ENCODE data around the gene TMEM106C. TPM values are rescaled to one million over a fixed set of nuclear protein-coding genes. Genes with fewer than 3 reads are reported as not detected.
A peak's percentile ranks its signal among the peaks of the same experiment; 100 is the strongest.
"Not testable (repeated sequence)": the region's sequence is repeated elsewhere in the genome, so short reads cannot be mapped to it uniquely, and the experiment has no call there.

Gene TMEM106C
- total and polyA plus RNA-seq, 7 experiments from 2014 or later: 20.7 to 120 (median 34.7) TPM

GRCh38 chr12:47954467-47955045 lies 8.8 kb upstream of the TMEM106C start:
- CTCF ChIA-PET: interaction anchor here (1.0 kb wide), 1 partner anchor 212 kb away, joined by 3 read pairs; no protein-coding TSS in a partner anchor
- DNase-seq: no peak
- H3K4me1 ChIP-seq (ENCODE audit: control insufficient read depth in 2 of 2, insufficient read depth in 2 of 2, low read length in 2 of 2): no peaks in the 10 kb centered on the region
- H3K4me3 ChIP-seq (ENCODE audit: low read length): no peak overlapping the region
- peaks cover 0 to 11% (median 0%) of the 10 kb centered on the region in 7 donors for H3K4me1 Mint-ChIP-seq
- peaks cover 0 to 7% (median 0%) of the 10 kb centered on the region in 5 donors for H3K36me3 Mint-ChIP-seq
- no peak overlapping the region for H3K27ac ChIP-seq (ENCODE audit: low read depth, low read length)
- no peaks in the 10 kb centered on the region for H3K36me3 ChIP-seq (ENCODE audit: control insufficient read depth in 2 of 3, insufficient read depth in 3 of 3, low read length in 3 of 3)
- H3K27ac Mint-ChIP-seq: no peak overlapping the region
- H3K27me3 Mint-ChIP-seq: peaks cover 0 to 33% (median 4%) of the 10 kb centered on the region in 5 donors
- intact Hi-C loops (cut with micrococcal nuclease): no loop called here
- no peaks in the 10 kb centered on the region for H3K9me3 ChIP-seq (ENCODE audit: control insufficient read depth in 2 of 3, low read length in 3 of 3)
- peaks cover 0 to 13% (median 0%) of the 10 kb centered on the region in 11 donors for H3K9me3 Mint-ChIP-seq
- H3K4me3 Mint-ChIP-seq: no peak overlapping the region
- POLR2A ChIA-PET: no interaction called here
- no peaks in the 10 kb centered on the region for H3K27me3 ChIP-seq (ENCODE audit: control insufficient read depth in 2 of 2, insufficient read depth in 2 of 2, low read length in 2 of 2)
- ATAC-seq: no peak

- no peak overlapping the region for H3K27ac Mint-ChIP-seq
- H3K9me3 Mint-ChIP-seq: peaks cover 0 to 15% (median 1%) of the 10 kb centered on the region in 11 donors
- ChIA-PET POLR2A (no interaction called here), CTCF (no interaction called here)
- peaks cover 0 to 38% (median 4%) of the 10 kb centered on the region in 5 donors for H3K27me3 Mint-ChIP-seq
- H3K27me3 ChIP-seq (ENCODE audit: control insufficient read depth in 2 of 2, insufficient read depth in 2 of 2, low read length in 2 of 2): no peaks in the 10 kb centered on the region
- DNase-seq (no peak), ATAC-seq (no peak)
- H3K9me3 ChIP-seq (ENCODE audit: control insufficient read depth in 2 of 3, low read length in 3 of 3): no peaks in the 10 kb centered on the region
- H3K4me3 Mint-ChIP-seq: no peak overlapping the region
- no peak overlapping the region for H3K4me3 ChIP-seq (ENCODE audit: low read length)
- intact Hi-C loops (cut with micrococcal nuclease): no loop called here
- H3K4me1 Mint-ChIP-seq: peaks cover 0 to 11% (median 0%) of the 10 kb centered on the region in 7 donors
- no peaks in the 10 kb centered on the region for H3K4me1 ChIP-seq (ENCODE audit: control insufficient read depth in 2 of 2, insufficient read depth in 2 of 2, low read length in 2 of 2)
- no peaks in the 10 kb centered on the region for H3K36me3 ChIP-seq (ENCODE audit: control insufficient read depth in 2 of 3, insufficient read depth in 3 of 3, low read length in 3 of 3)
- H3K27ac ChIP-seq (ENCODE audit: low read depth, low read length): no peak overlapping the region
- peaks cover 0 to 11% (median 0%) of the 10 kb centered on the region in 5 donors for H3K36me3 Mint-ChIP-seq
Observed at GRCh38 chr12:47955059-47955458, 8.3 kb upstream of the TMEM106C start.

- H3K4me3 Mint-ChIP-seq; H3K27ac ChIP-seq (ENCODE audit: low read depth, low read length); POLR2A ChIA-PET; DNase-seq; H3K27me3 ChIP-seq (ENCODE audit: control insufficient read depth in 2 of 2, insufficient read depth in 2 of 2, low read length in 2 of 2); ATAC-seq; H3K9me3 ChIP-seq (ENCODE audit: control insufficient read depth in 2 of 3, low read length in 3 of 3); H3K27ac Mint-ChIP-seq; H3K36me3 ChIP-seq (ENCODE audit: control insufficient read depth in 2 of 3, insufficient read depth in 3 of 3, low read length in 3 of 3); intact Hi-C loops (cut with micrococcal nuclease); H3K4me1 ChIP-seq (ENCODE audit: control insufficient read depth in 2 of 2, insufficient read depth in 2 of 2, low read length in 2 of 2); H3K4me3 ChIP-seq (ENCODE audit: low read length): not testable (repeated sequence)
- peaks cover 0 to 15% (median under 1%) of the 10 kb centered on the region in 7 donors for H3K4me1 Mint-ChIP-seq
- H3K27me3 Mint-ChIP-seq: peaks cover 0 to 55% (median 10%) of the 10 kb centered on the region in 5 donors
- H3K9me3 Mint-ChIP-seq: peaks cover 0 to 15% (median 1%) of the 10 kb centered on the region in 11 donors
- peaks cover 0 to 11% (median 0%) of the 10 kb centered on the region in 5 donors for H3K36me3 Mint-ChIP-seq
- CTCF ChIA-PET: interaction anchor here (0.7 to 1.6 kb wide), 4 partner anchors 11 to 1399 kb away, joined by 3 to 5 read pairs (median 4); no protein-coding TSS in a partner anchor
Observed at GRCh38 chr12:47957671-47958070, 5.7 kb upstream of the TMEM106C start.

- Histone ChIP-seq H3K4me1 (ENCODE audit: control insufficient read depth in 2 of 2, insufficient read depth in 2 of 2, low read length in 2 of 2) (peaks cover 7 to 13% of the 10 kb centered on the region in 2 donors), H3K36me3 (ENCODE audit: control insufficient read depth in 2 of 3, insufficient read depth in 3 of 3, low read length in 3 of 3) (peaks cover 0 to 16% (median 0%) of the 10 kb centered on the region in 3 experiments), H3K4me3 (ENCODE audit: low read length) (no peak overlapping the region), H3K27ac (ENCODE audit: low read depth, low read length) (no peak overlapping the region), H3K9me3 (ENCODE audit: control insufficient read depth in 2 of 3, low read length in 3 of 3) (no peaks in the 10 kb centered on the region), H3K27me3 (ENCODE audit: control insufficient read depth in 2 of 2, insufficient read depth in 2 of 2, low read length in 2 of 2) (no peaks in the 10 kb centered on the region)
- ATAC-seq (no peak), DNase-seq (no peak)
- H3K36me3 Mint-ChIP-seq: peaks cover 0 to 28% (median 0%) of the 10 kb centered on the region in 5 donors
- peaks cover 0 to 10% (median 0%) of the 10 kb centered on the region in 11 donors for H3K9me3 Mint-ChIP-seq
- ChIA-PET POLR2A (interaction anchor here (1.1 kb wide), 1 partner anchor 189 kb away, joined by 3 read pairs; no protein-coding TSS in a partner anchor), CTCF (interaction anchor here (1.5 kb wide), 1 partner anchor 220 kb away, joined by 6 read pairs; no protein-coding TSS in a partner anchor)
- peaks cover 0 to 36% (median 6%) of the 10 kb centered on the region in 5 donors for H3K27me3 Mint-ChIP-seq
- H3K4me1 Mint-ChIP-seq: peaks cover 20 to 42% (median 34%) of the 10 kb centered on the region in 7 donors
- H3K4me3 Mint-ChIP-seq: peak overlapping the region in 5 of 10 donors; percentile 48 to 100 (median 97)
- no peak overlapping the region for H3K27ac Mint-ChIP-seq
- intact Hi-C loops (cut with micrococcal nuclease): loop anchor here (2.0 to 5.0 kb wide), 10 partner anchors 40 to 655 kb away; partner anchors contain the start of genes SENP1 (in 2 of the 2), ASB8 (in 1 of the 2), COL2A1 (in 1 of the 2) and RPAP3 (in 1 of the 2)
Observed at GRCh38 chr12:47962198-47962597, 1.2 kb upstream of the TMEM106C start.

GRCh38 chr12:47964106-47964728 lies 821 bp downstream of the TMEM106C start:
- Mint-ChIP-seq H3K36me3 (peaks cover 0 to 32% (median 0%) of the 10 kb centered on the region in 5 donors), H3K9me3 (peaks cover 0 to 6% (median 0%) of the 10 kb centered on the region in 11 donors), H3K27ac (peak overlapping the region in 8 of 9 donors; percentile 38 to 94 (median 88)), H3K4me1 (peaks cover 20 to 42% (median 34%) of the 10 kb centered on the region in 7 donors), H3K27me3 (peaks cover 0 to 35% (median 6%) of the 10 kb centered on the region in 5 donors), H3K4me3 (peak overlapping the region; percentile 92 to 100 (median 96))
- Histone ChIP-seq H3K27ac (ENCODE audit: low read depth, low read length) (peak overlapping the region; percentile 75), H3K9me3 (ENCODE audit: control insufficient read depth in 2 of 3, low read length in 3 of 3) (no peaks in the 10 kb centered on the region), H3K4me1 (ENCODE audit: control insufficient read depth in 2 of 2, insufficient read depth in 2 of 2, low read length in 2 of 2) (peaks cover 7 to 13% of the 10 kb centered on the region in 2 donors), H3K27me3 (ENCODE audit: control insufficient read depth in 2 of 2, insufficient read depth in 2 of 2, low read length in 2 of 2) (no peaks in the 10 kb centered on the region), H3K36me3 (ENCODE audit: control insufficient read depth in 2 of 3, insufficient read depth in 3 of 3, low read length in 3 of 3) (peaks cover 0 to 36% (median 0%) of the 10 kb centered on the region in 3 experiments), H3K4me3 (ENCODE audit: low read length) (peak overlapping the region; percentile 90)
- ChIA-PET CTCF (interaction anchor here (0.7 to 1.4 kb wide), 3 partner anchors 15 to 75 kb away, joined by 3 to 5 read pairs (median 3); no protein-coding TSS in a partner anchor), POLR2A (interaction anchor here (0.6 to 1.2 kb wide), 5 partner anchors 27 to 133 kb away, joined by 3 to 5 read pairs (median 3); no protein-coding TSS in a partner anchor)
- DNase-seq: peak in 1 of 9 donors; percentile 5
- ATAC-seq: no peak
- intact Hi-C loops (cut with micrococcal nuclease): loop anchor here (5.0 kb wide), 8 partner anchors 38 to 653 kb away; partner anchors contain the start of genes COL2A1 (in 1 of the 2), RPAP3 (in 1 of the 2), SENP1 (in 1 of the 2) and ZNF641 (in 1 of the 2)

GRCh38 chr12:47965581-47965980 lies 2.2 kb downstream of the TMEM106C start:
- H3K27me3 ChIP-seq (ENCODE audit: control insufficient read depth in 2 of 2, insufficient read depth in 2 of 2, low read length in 2 of 2): no peaks in the 10 kb centered on the region
- ChIA-PET POLR2A (no interaction called here), CTCF (interaction anchor here (0.7 kb wide), 1 partner anchor 849 kb away, joined by 3 read pairs; no protein-coding TSS in a partner anchor)
- Mint-ChIP-seq H3K4me1 (peaks cover 20 to 42% (median 34%) of the 10 kb centered on the region in 7 donors), H3K27me3 (peaks cover 0 to 21% (median under 1%) of the 10 kb centered on the region in 5 donors), H3K27ac (peak overlapping the region in 2 of 9 donors; percentile 24 to 34), H3K36me3 (peaks cover 0 to 25% (median 0%) of the 10 kb centered on the region in 5 donors), H3K9me3 (no peaks in the 10 kb centered on the region), H3K4me3 (peak overlapping the region in 6 of 10 donors; percentile 24 to 97 (median 44))
- no peak overlapping the region for H3K4me3 ChIP-seq (ENCODE audit: low read length)
- H3K27ac ChIP-seq (ENCODE audit: low read depth, low read length): no peak overlapping the region
- H3K4me1 ChIP-seq (ENCODE audit: control insufficient read depth in 2 of 2, insufficient read depth in 2 of 2, low read length in 2 of 2): peaks cover 7 to 13% of the 10 kb centered on the region in 2 donors
- intact Hi-C loops (cut with micrococcal nuclease): no loop called here
- H3K36me3 ChIP-seq (ENCODE audit: control insufficient read depth in 2 of 3, insufficient read depth in 3 of 3, low read length in 3 of 3): peaks cover 0 to 39% (median 0%) of the 10 kb centered on the region in 3 experiments
- H3K9me3 ChIP-seq (ENCODE audit: control insufficient read depth in 2 of 3, low read length in 3 of 3): no peaks in the 10 kb centered on the region
- DNase-seq: no peak
- no peak for ATAC-seq

Measured in naive thymus-derived CD4-positive, alpha-beta T cell (primary cell).